DOHH2 (cell line): ENCODE measurements around the gene COQ10A.

Experiments used
- H3F3A ChIP-seq: fragments of 200-600 bp; sonication (generic), shearing (Covaris generic); 2 replicates; pipeline ENCODE4 v1.6.0; 2016; ENCODE audit warnings: antibody characterized with exemption, mild to moderate bottlenecking; ENCODE audit not compliant: control insufficient read depth, insufficient read depth
- H3K27ac ChIP-seq: fragments of 200-600 bp; sonication (generic); 2 replicates; pipeline ENCODE4 v1.5.1; 2014; ENCODE audit warnings: low read depth, mild to moderate bottlenecking, low read length, moderate library complexity
- H3K27me3 ChIP-seq: fragments of 200-600 bp; sonication (generic); 2 replicates; pipeline ENCODE4 v1.6.1; 2014; ENCODE audit warnings: mild to moderate bottlenecking, low read length, mixed read lengths; ENCODE audit not compliant: control insufficient read depth
- H3K36me3 ChIP-seq: fragments of 200-600 bp; sonication (generic); 2 replicates; pipeline ENCODE4 v1.6.1; 2014; ENCODE audit warnings: mild to moderate bottlenecking, low read length, moderate library complexity, mixed read lengths; ENCODE audit not compliant: control insufficient read depth
- H3K4me1 ChIP-seq: fragments of 200-600 bp; sonication (generic); 2 replicates; pipeline ENCODE4 v1.6.1; 2014; ENCODE audit warnings: mild to moderate bottlenecking, low read length, mixed read lengths; ENCODE audit not compliant: control insufficient read depth
- H3K4me2 ChIP-seq: fragments of 200-600 bp; sonication (generic); 2 replicates; pipeline ENCODE4 v1.6.0; 2014; ENCODE audit warnings: mild to moderate bottlenecking, low read length, moderate library complexity
- H3K4me3 ChIP-seq: fragments of 200-600 bp; sonication (generic); 2 replicates; pipeline ENCODE4 v1.5.1; 2014; ENCODE audit warnings: mild to moderate bottlenecking, low read length, mixed read lengths
- H3K79me2 ChIP-seq: fragments of 200-600 bp; sonication (generic); 2 replicates; pipeline ENCODE4 v1.6.1; 2014; ENCODE audit warnings: mild to moderate bottlenecking, low read length, mixed read lengths; ENCODE audit not compliant: control insufficient read depth
- H3K9me2 ChIP-seq: fragments of 200-600 bp; sonication (generic); replicated peaks from 2 replicates; pipeline ENCODE4 v1.6.1; 2014; ENCODE audit warnings: mild to moderate bottlenecking, low read length, mixed read lengths; ENCODE audit not compliant: control insufficient read depth
- H3K9me3 ChIP-seq: fragments of 200-600 bp; sonication (generic); 2 replicates; pipeline ENCODE4 v1.6.1; 2014; ENCODE audit warnings: antibody characterized with exemption, low read length, mixed read lengths; ENCODE audit not compliant: control insufficient read depth, insufficient read depth
- H4K20me1 ChIP-seq: fragments of 200-600 bp; sonication (generic); 2 replicates; pipeline ENCODE4 v1.6.0; 2014; ENCODE audit warnings: low read depth, mild to moderate bottlenecking, antibody characterized with exemption, low read length, moderate library complexity; ENCODE audit not compliant: control insufficient read depth, insufficient read depth
- CTCF ChIP-seq: fragments of 200-600 bp; sonication (generic); IDR thresholded peaks from one replicate; pipeline ENCODE4 v1.5.1; 2014; ENCODE audit warnings: antibody characterized with exemption, mild to moderate bottlenecking, low read depth, low read length; ENCODE audit not compliant: poor library complexity, severe bottlenecking
- EZH2phosphoT487 ChIP-seq: fragments of 200-600 bp; sonication (generic); IDR thresholded peaks from 2 replicates; pipeline ENCODE4 v1.6.1; 2017; ENCODE audit warnings: borderline replicate concordance, mild to moderate bottlenecking, antibody characterized with exemption, low read length, moderate library complexity, mixed read lengths

Gene COQ10A

GRCh38 chr12:56242986-56243385 lies 23.8 kb upstream of the COQ10A start:
- Histone ChIP-seq H3K4me2 (no peak overlapping the region), H3K9me2 (no peaks in the 10 kb centered on the region), H3K27me3 (no peaks in the 10 kb centered on the region), H3F3A (no peaks in the 10 kb centered on the region), H3K36me3 (peaks cover 60% of the 10 kb centered on the region), H3K9me3 (no peaks in the 10 kb centered on the region), H3K79me2 (no peaks in the 10 kb centered on the region), H4K20me1 (no peaks in the 10 kb centered on the region), H3K4me1 (peaks cover 17% of the 10 kb centered on the region), H3K27ac (no peak overlapping the region), H3K4me3 (no peak overlapping the region)
- TF ChIP-seq EZH2phosphoT487 (no peak), CTCF (no peak)

GRCh38 chr12:56243731-56244181 lies 23.0 kb upstream of the COQ10A start:
- Histone ChIP-seq H3K79me2 (no peaks in the 10 kb centered on the region), H3K9me3 (no peaks in the 10 kb centered on the region), H3K27ac (no peak overlapping the region), H3K36me3 (peaks cover 67% of the 10 kb centered on the region), H3K27me3 (no peaks in the 10 kb centered on the region), H3K4me1 (peaks cover 17% of the 10 kb centered on the region), H3K4me3 (no peak overlapping the region), H4K20me1 (no peaks in the 10 kb centered on the region), H3K9me2 (no peaks in the 10 kb centered on the region), H3K4me2 (no peak overlapping the region), H3F3A (no peaks in the 10 kb centered on the region)
- no peak for TF ChIP-seq EZH2phosphoT487

GRCh38 chr12:56244494-56244893 lies 22.2 kb upstream of the COQ10A start:
- H3F3A ChIP-seq = no peaks in the 10 kb centered on the region
- no peaks in the 10 kb centered on the region for H3K27me3 ChIP-seq
- peaks cover 17% of the 10 kb centered on the region for H3K4me1 ChIP-seq
- H3K4me3 ChIP-seq = no peak overlapping the region
- H3K4me2 ChIP-seq = no peak overlapping the region
- no peaks in the 10 kb centered on the region for H3K9me2 ChIP-seq
- no peak overlapping the region for H3K27ac ChIP-seq
- no peaks in the 10 kb centered on the region for H3K79me2 ChIP-seq
- H3K9me3 ChIP-seq = no peaks in the 10 kb centered on the region
- peaks cover 72% of the 10 kb centered on the region for H3K36me3 ChIP-seq
- TF ChIP-seq CTCF (no peak), EZH2phosphoT487 (no peak)
- H4K20me1 ChIP-seq = no peaks in the 10 kb centered on the region

GRCh38 chr12:56247923-56248322 lies 18.8 kb upstream of the COQ10A start:
- no peaks in the 10 kb centered on the region for H4K20me1 ChIP-seq
- H3K4me2 ChIP-seq = no peak overlapping the region
- peaks cover 65% of the 10 kb centered on the region for H3K36me3 ChIP-seq

More at GRCh38 chr12:56247923-56248322, 18.8 kb upstream of the COQ10A start:
- no peaks in the 10 kb centered on the region for H3K79me2 ChIP-seq
- H3K27ac ChIP-seq = no peak overlapping the region
- TF ChIP-seq EZH2phosphoT487 = no peak
- no peak for TF ChIP-seq CTCF
- H3K9me3 ChIP-seq = no peaks in the 10 kb centered on the region
- H3K27me3 ChIP-seq = no peaks in the 10 kb centered on the region
- H3K9me2 ChIP-seq = no peaks in the 10 kb centered on the region
- no peak overlapping the region for H3K4me3 ChIP-seq
- H3K4me1 ChIP-seq = peaks cover 8% of the 10 kb centered on the region
- no peaks in the 10 kb centered on the region for H3F3A ChIP-seq
